HuH-7 (cell line): ENCODE measurements around the gene MIDN.
A peak's percentile ranks its signal among the peaks of the same experiment; 100 is the strongest.

Source experiments
- DNase-seq: peaks from one replicate; pipeline ENCODE4 v3.0.0; 2011; ENCODE audit warnings: low spot score

The MIDN gene

GRCh38 chr19:1259206-1259875, 11.0 kb downstream of the MIDN start:
- DNase-seq, result no peak

DNA sequence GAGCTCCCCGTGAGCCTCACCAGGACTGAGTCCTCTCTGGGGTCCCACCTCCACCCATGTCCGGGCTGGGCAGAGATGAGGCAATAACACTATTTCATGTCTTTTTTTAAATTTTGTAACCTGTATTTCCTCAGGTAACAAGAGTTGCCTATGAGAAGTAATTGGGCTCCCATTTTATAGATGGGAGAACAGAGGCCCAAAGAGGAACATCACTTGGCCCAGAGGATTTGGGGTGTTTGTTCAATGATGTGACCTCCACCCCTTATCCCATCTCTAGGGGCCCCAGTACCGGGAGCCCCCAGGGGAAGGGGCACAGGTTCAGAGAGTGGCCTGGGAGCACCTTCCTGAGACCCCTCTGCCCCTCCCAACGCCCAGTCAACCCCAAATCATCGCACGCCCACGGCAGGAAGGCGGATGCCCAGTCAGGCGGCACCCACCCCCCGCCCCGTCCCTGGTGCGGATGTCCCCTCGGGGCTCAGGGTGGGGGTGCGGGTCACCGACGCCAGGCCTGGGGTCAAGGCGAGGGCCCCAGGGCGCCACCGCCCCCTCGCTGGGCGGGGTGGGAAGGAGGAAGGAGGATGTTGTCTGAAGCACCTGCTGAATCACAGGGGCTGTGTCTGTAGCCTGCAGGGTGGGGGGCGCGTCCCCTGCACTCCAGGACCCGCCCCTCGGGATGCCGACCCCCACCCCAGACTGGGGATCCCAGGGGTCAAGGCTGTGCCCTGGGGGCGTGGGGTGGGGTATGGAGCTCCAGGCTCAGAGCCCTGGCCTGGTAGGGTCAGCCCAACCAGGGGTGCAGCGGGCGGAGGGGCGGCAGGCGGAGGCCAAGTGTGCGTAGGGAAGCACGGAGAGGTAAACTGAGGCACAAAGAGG, 11.7 kb downstream of the MIDN start:
- no peak for DNase-seq

DNA sequence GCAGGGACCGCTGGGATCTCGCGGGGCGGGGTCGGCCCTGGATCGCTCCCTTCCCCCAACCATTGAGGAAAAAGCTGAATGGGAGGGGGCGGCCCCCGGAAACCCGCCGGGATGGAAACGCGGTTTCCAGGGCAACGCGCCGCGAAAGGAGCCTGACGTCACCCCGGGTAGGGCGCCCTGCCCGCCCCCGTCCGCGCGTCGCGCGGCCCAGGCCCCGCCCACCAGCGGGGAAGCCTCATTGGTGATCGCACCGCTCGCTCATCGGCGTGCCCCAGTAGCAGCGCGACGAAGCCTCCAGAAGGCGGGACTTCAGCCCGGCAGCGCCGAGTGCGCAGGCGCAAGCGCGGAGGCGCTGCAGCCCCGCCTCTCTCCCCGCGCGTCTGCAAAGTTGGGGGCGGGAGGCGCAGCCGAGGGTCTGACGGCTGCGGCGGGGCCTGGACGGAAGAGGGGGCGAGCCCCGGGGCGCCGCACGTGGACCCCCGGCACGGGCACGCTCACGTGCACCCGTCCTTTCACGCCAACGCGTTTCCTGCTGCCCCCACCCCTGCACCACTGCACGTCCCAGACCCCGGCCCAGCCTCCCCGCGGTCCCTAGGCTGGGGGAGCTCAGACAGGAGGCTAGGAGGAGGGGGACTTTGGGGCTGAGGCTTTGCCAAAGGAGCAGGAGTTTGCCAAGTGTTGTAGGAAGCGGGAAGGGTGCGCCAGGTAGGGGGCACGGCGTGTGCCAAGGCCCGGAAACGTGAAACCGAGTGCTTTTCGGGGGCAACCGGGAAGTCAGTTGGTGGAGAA, 12.6 kb downstream of the MIDN start:
- peak; percentile 87 for DNase-seq

DNA sequence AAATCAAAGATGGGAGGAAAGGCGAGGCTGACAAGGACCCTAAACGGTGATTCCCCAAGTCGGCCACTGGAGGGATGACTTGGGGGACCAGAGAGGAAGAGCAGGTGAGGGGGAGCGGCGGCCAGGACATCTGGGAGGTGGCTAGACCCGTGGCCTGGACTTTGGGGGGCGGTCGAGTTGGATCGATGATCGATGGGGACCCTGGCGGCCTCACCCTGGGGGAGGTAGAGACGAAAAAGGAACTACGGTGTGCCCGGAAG, 13.1 kb downstream of the MIDN start:
- DNase-seq, result no peak

DNA sequence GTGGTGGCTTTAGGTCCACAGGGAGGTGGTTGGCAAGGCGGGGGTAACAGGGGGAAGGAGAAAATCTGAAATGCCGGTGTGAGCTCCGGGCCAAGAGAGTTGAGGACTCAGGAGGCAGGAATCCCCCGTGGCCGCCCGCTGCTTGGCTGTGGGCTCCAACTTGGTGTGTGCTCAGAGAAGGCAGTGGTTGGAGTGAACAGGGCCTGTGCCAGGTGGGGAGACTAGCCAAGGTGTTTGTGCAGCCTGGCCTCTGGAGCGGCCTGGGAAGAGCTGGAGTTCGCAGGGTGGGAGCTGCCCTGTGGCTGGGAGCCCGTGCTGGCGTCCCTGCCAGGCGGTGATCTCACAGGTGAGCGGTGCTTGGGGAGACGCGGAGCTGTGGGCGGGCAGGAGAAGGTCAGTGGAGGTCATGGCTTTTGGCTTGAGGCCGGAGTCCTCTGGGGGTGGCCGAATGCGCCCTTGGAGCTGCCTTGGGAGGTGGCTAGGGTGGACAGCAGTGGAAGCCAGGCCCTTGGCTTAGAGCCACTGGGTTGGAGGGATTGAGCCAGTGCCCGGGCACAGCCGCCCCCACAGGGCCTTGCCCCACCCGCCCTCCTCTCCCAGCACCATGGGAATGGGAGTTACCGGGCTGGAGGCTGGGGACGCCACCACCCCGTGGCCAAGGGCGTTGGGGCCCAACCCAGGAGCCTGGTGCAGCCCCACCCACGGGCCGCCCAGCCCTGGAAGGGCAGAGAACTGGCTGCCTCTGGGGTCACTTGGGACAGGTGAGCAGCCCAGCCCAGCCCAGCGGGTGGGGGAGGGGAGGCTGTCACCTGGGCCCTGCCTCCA, 13.6 kb downstream of the MIDN start:
- DNase-seq, result no peak

- no peak for DNase-seq
These were observed 14.3 kb downstream of the MIDN start for GRCh38 chr19:1262623-1263123.

DNA sequence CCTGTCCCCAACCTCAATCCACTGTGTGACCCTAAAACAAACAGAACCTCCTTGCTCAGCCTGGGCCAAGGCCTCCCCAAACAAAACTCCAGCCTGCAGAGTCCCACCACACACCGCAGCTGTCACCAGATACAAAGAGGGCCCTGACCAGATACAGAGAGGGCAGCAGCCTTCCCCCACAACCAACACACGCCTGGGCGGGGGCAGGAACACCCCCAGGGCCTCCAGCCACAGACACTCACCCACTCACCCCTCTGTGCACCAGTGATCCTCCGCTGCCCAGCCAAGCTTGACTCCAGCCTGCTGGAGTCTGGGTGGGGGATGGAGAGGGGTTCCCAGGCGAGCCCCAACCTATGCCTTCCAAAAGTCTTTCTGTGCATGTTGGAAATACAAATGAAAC, 14.8 kb downstream of the MIDN start:
- no peak for DNase-seq

DNA sequence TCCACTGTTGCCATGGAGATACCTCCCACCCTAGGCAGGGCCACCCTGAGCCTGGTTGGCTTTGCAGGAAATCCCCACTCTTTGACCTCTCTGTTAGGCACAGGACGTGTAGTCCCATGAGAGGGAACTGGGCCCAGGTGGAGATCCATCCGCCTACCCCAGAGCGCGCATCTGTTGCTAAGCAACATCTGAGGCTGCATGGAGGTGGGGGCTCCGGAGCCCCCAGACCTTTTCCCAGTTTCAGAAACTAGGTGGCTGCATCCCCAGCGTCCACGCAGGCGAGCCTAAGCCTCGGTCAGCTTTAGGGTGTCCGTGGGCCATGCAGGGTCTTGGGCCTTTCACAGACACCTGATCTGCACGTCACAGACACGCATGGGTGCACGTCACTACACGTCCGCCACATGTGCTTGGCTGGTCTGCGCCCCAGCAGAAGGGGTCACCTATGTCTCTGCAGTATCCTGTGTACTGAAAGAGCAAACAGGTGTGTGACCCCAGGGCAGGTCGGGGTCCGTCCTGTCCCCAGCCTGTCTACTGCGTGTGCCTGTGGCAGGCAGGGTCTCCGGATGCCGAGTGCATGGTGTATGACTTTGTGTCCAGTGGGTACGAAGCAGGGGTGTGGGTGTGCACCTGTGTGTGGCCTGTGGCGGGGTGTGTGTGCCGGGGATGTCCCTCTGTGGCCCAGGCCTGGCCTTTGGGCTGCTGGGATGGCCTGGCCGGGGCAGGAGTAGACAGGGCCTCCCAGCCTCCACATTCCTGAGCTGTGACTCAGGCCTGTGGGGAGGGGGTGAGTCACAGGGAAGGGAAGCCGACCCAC, 16.6 kb downstream of the MIDN start:
- no peak for DNase-seq

DNA sequence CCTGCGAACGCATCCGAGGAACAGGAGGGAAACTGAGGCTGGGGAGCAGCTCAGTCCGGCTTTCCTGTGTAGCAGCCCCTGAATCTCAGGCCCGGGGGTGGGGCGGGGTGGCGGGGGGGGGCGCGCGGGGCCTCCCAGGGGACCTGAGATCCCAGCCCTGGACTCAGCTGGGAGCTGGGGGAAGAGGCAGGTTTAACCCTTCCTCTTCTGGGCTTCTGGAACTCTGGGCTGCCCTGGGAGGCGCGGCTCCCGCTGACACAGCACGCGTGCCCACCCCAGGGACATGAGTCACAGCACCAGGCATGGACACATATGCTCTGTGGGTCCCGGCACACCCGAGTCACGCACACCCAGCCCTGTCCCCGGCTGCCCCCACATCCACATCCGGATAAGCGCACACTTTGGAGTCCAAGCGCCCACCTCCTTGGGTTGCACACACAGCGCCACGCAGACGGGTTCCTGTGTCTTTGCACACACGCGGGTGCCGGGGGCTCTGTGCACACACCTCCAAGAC, 17.3 kb downstream of the MIDN start:
- DNase-seq, result no peak

GRCh38 chr19:1266129-1266915, 17.9 kb downstream of the MIDN start:
- peak; percentile 91 for DNase-seq

DNA sequence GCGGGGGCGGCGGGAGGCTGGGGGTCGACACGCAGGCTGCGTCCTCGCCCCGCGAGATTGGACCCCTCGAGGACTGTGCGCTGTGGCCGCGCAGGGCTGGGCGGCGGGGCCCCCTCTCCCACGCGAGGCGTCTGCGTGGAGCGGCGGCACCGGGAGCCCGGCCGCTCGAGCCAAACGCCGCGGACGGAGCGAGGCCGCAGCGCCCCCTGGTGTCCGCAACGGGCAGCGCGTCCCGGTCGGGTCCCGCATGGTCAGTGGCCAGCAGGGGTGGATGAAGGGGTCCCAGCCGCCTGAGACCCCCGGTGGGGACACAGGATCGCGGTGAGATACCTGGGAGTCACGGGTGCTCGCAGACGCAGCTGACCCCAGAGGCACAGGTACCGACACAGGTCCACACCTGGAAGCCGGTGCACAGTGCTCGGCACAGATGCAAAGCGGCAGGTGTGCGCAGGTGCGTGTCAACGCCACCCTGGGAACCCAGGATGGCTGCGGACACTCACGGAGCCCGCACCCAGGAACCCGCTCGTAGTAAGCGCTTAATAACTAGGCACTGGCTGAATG, 18.6 kb downstream of the MIDN start:
- DNase-seq, result no peak

DNA sequence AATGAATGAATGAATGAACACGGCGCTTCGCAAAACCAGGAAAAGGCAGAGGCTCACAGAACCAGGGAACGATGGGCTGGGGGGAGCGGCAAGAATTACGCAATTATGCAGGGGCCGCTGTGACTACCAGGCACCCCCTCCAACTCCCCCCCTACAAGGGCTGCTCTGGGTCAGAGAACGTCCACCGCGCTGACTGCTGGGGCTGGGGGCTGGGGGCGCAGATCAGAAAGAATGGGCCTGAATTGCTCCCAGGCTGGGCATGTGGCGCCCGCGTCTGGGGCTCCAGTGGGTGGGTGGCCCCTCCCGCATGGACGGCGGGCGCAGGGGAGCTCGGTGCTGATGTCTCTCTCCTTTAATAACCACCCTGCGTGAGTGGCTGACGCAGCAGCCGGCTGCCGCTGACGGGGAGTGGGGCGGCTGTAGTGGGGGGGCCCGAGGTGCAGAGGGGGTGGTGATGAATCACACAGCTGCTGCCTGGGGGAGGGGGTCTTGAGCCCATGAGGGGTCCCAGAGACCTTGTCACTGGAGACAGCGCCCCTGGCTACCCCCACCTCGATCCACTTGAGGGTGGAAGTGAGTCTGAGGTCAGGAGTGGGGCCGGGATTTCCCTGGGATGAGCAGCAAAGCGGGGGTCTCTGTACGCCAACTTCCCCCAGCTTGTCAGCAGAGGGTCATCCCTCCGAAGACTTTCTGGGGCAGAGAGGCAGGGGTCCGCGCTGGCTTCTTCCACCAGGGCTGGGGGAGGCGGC, 19.3 kb downstream of the MIDN start:
- no peak for DNase-seq

GRCh38 chr19:1268226-1269064, 20.1 kb downstream of the MIDN start:
- no peak for DNase-seq

DNA sequence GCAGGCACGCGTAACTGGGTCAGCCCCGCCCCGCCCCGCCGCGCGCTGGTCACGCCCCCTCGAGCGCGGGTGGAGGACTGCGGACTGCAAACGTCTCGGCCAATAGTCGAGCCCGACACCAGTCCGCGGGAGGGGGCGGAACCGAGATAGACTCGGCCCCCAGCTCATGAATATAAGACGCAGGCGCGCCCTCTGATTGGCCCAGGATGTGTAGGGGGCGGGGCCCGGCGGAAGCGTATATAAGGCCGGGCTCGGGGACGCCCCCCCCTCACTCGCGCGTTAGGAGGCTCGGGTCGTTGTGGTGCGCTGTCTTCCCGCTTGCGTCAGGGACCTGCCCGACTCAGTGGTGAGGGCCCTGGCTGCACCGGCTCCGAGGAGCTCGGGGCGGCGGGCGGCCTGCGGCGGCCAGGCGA, 20.7 kb downstream of the MIDN start, which contains the start of gene CIRBP:
TSS of gene CIRBP (plus strand) at position 268 of the 413 bp plus-strand sequence. CDS start 1,602 bp downstream, outside the sequence.
- peak; percentile 89 for DNase-seq

DNA sequence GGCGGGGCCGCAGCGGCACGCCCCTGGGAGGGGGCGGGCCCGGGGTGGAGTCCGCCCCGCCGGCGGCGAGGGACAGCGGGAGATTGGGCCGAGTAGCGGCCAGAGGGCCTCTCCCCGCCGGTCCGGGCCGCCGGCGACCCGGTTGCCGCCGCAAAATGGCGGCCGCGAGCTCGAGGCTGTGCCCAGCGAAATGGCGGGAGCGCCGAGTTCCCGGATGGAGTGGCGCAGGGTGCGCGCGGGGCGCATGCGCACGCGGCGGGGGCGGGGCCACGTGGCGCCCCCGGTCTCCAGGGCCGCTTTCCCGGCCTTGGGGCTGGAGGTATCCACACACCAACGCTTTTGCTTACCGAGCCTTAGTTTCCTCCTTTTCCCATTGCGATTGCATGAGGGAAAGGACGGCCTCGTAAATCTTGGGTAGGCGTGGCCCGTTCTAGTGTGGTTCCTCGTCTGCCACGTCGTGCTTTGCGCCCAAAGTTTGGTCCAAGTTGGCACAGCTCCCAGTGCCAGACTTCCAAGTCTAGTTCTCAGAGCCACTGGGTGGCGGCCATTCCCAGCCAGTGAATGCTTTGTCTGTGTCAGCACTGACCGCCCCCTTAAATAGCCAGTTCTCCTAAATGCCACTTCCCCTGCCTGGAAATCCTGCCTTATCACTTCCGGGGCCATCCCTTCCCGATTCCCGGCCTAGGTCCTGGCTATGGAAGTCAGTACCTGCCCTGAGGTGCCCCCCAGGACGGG, 21.3 kb downstream of the MIDN start:
- no peak for DNase-seq

- DNase-seq, result no peak
These were observed 21.9 kb downstream of the MIDN start for GRCh38 chr19:1270213-1270853.
